ENCODE measurements around the gene GRM4.

DNA sequence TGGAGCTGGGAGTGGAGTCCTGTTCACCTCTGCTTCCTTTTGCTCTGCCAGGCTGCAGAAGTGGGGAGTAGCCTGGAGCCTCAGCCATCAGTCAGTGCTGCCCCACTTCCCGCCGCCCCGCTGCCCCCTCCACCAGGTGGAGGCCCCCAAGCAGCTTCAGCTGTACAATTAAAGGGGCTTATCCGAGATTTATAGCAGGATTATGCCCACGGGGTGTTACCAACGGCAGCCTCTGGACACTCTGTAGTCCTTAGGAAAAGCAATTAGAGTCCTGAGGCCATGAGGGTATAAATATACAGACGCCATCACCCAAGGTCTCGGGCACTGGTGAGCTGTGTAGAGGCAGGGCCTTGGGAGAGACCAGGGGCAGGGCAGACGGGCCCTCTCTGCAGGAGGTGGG is 55.4 kb downstream of the GRM4 start:
- no peak for TF ChIP-seq POLR2A (IDR thresholded peaks at IDR 0.05; ENCODE audit: low read length)
- TF ChIP-seq GATA1 (IDR thresholded peaks at IDR 0.05; ENCODE audit: low read depth, low read length), result no peak
